ENCODE results near the gene GLI3.

The GLI3 gene

GRCh38 chr7:42214060-42214679 lies 22.8 kb downstream of the GLI3 start:
- Histone ChIP-seq H3K4me2 (ENCODE audit: low read depth, low read length) (no peak overlapping the region), H3K27ac (ENCODE audit: low read length) (no peak overlapping the region)

GRCh38 chr7:42213093-42213492 lies 23.9 kb downstream of the GLI3 start:
- Histone ChIP-seq H3K9me3 (replicated peaks; ENCODE audit: insufficient read depth, low read length) (no peaks in the 10 kb centered on the region), H3K4me1 (ENCODE audit: low read length) (no peaks in the 10 kb centered on the region), H3K4me3 (ENCODE audit: low read length) (no peak overlapping the region), H3K79me2 (ENCODE audit: low read length) (no peaks in the 10 kb centered on the region), H3K36me3 (replicated peaks; ENCODE audit: insufficient read depth, low read length) (no peaks in the 10 kb centered on the region), H3K4me2 (ENCODE audit: low read depth, low read length) (no peak overlapping the region), H3K9ac (ENCODE audit: low read length) (no peak overlapping the region), H3K27ac (ENCODE audit: low read length) (no peak overlapping the region), H3K9me2 (replicated peaks; ENCODE audit: insufficient read depth, low read length) (no peaks in the 10 kb centered on the region), H2AFZ (ENCODE audit: low read length) (no peak overlapping the region), H3F3A (ENCODE audit: insufficient read depth, low read length) (no peaks in the 10 kb centered on the region), H3K27me3 (replicated peaks; ENCODE audit: insufficient read depth, low read length) (no peaks in the 10 kb centered on the region), H4K20me1 (ENCODE audit: insufficient read depth, low read length) (no peaks in the 10 kb centered on the region)
- no peak for DNase-seq
- TF ChIP-seq EZH2 (optimal IDR thresholded peaks at IDR 0.05; ENCODE audit: low read depth, low read length): no peak
- TF ChIP-seq CTCF (IDR thresholded peaks at IDR 0.05; ENCODE audit: low read length): no peak
- no peak for TF ChIP-seq EZH2phosphoT487 (IDR thresholded peaks at IDR 0.05; ENCODE audit: low read length)

More at GRCh38 chr7:42214060-42214679, 22.8 kb downstream of the GLI3 start:
- TF ChIP-seq EZH2phosphoT487 (IDR thresholded peaks at IDR 0.05; ENCODE audit: low read length) (no peak), EZH2 (optimal IDR thresholded peaks at IDR 0.05; ENCODE audit: low read depth, low read length) (no peak), CTCF (IDR thresholded peaks at IDR 0.05; ENCODE audit: low read length) (no peak)
- no peak overlapping the region for H3K9ac ChIP-seq (ENCODE audit: low read length)
- H2AFZ ChIP-seq (ENCODE audit: low read length): no peak overlapping the region
- H3K27me3 ChIP-seq (replicated peaks; ENCODE audit: insufficient read depth, low read length): no peaks in the 10 kb centered on the region
- H3K36me3 ChIP-seq (replicated peaks; ENCODE audit: insufficient read depth, low read length): no peaks in the 10 kb centered on the region
- DNase-seq: no peak
- no peak overlapping the region for H3K4me3 ChIP-seq (ENCODE audit: low read length)
- no peaks in the 10 kb centered on the region for H3K4me1 ChIP-seq (ENCODE audit: low read length)
- no peaks in the 10 kb centered on the region for H4K20me1 ChIP-seq (ENCODE audit: insufficient read depth, low read length)
- H3K9me3 ChIP-seq (replicated peaks; ENCODE audit: insufficient read depth, low read length): no peaks in the 10 kb centered on the region
- H3K79me2 ChIP-seq (ENCODE audit: low read length): no peaks in the 10 kb centered on the region
- H3F3A ChIP-seq (ENCODE audit: insufficient read depth, low read length): no peaks in the 10 kb centered on the region
- H3K9me2 ChIP-seq (replicated peaks; ENCODE audit: insufficient read depth, low read length): no peaks in the 10 kb centered on the region

GRCh38 chr7:42212541-42213090 lies 24.4 kb downstream of the GLI3 start:
- Histone ChIP-seq H3K4me2 (ENCODE audit: low read depth, low read length) (no peak overlapping the region), H3K4me3 (ENCODE audit: low read length) (no peak overlapping the region), H3K27ac (ENCODE audit: low read length) (no peak overlapping the region), H3K36me3 (replicated peaks; ENCODE audit: insufficient read depth, low read length) (no peaks in the 10 kb centered on the region), H2AFZ (ENCODE audit: low read length) (no peak overlapping the region), H3K79me2 (ENCODE audit: low read length) (no peaks in the 10 kb centered on the region), H3K9me3 (replicated peaks; ENCODE audit: insufficient read depth, low read length) (no peaks in the 10 kb centered on the region), H4K20me1 (ENCODE audit: insufficient read depth, low read length) (no peaks in the 10 kb centered on the region), H3K9me2 (replicated peaks; ENCODE audit: insufficient read depth, low read length) (no peaks in the 10 kb centered on the region), H3F3A (ENCODE audit: insufficient read depth, low read length) (no peaks in the 10 kb centered on the region), H3K27me3 (replicated peaks; ENCODE audit: insufficient read depth, low read length) (no peaks in the 10 kb centered on the region), H3K9ac (ENCODE audit: low read length) (no peak overlapping the region), H3K4me1 (ENCODE audit: low read length) (no peaks in the 10 kb centered on the region)
- TF ChIP-seq EZH2phosphoT487 (IDR thresholded peaks at IDR 0.05; ENCODE audit: low read length): no peak
- no peak for TF ChIP-seq CTCF (IDR thresholded peaks at IDR 0.05; ENCODE audit: low read length)
- no peak for TF ChIP-seq EZH2 (optimal IDR thresholded peaks at IDR 0.05; ENCODE audit: low read depth, low read length)
- DNase-seq: no peak
